ENCODE measurements around the gene DAPK1. TPM values are rescaled to one million over a fixed set of nuclear protein-coding genes. Genes with fewer than 3 reads are reported as not detected.

Gene DAPK1
- total RNA-seq, 1 donor from 2014 or later, result 17.8 TPM

DNA sequence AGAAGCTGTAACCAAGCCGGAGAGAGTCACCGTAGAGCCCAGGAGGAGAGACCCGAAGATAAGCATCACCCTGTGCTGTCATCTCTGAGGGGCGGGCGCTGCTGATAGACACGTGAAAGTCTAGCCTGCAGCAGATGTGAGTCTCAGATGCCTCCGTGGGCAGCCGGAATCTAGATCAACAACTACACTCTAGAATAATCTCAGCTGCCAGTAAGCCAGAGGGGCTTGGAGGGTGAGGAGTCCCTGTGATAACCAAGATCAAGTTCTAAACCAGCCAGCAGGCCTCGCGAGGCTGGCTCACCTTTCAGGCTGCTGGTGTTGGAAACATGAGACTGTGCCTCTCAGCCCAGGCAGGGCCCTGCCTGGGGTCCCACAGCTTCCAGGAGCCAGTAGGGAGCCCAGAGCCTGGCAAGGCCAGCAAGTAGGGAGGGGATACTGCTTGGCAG lies 54.1 kb downstream of the DAPK1 start:
- H3K27ac ChIP-seq, result no peak overlapping the region
- no peaks in the 10 kb centered on the region for H3K27me3 ChIP-seq
- TF ChIP-seq, protein P1, sequence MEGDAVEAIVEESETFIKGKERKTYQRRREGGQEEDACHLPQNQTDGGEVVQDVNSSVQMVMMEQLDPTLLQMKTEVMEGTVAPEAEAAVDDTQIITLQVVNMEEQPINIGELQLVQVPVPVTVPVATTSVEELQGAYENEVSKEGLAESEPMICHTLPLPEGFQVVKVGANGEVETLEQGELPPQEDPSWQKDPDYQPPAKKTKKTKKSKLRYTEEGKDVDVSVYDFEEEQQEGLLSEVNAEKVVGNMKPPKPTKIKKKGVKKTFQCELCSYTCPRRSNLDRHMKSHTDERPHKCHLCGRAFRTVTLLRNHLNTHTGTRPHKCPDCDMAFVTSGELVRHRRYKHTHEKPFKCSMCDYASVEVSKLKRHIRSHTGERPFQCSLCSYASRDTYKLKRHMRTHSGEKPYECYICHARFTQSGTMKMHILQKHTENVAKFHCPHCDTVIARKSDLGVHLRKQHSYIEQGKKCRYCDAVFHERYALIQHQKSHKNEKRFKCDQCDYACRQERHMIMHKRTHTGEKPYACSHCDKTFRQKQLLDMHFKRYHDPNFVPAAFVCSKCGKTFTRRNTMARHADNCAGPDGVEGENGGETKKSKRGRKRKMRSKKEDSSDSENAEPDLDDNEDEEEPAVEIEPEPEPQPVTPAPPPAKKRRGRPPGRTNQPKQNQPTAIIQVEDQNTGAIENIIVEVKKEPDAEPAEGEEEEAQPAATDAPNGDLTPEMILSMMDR (IDR thresholded peaks at IDR 0.05), result no peak
- no peak overlapping the region for H3K4me3 ChIP-seq
- intact Hi-C loops (cut with DNase I), result no loop called here
- no peaks in the 10 kb centered on the region for H3K36me3 ChIP-seq
- DNase-seq (ENCODE audit: low spot score in 2 of 2), result no peak
- H3K9me3 ChIP-seq, result no peaks in the 10 kb centered on the region
- H3K4me1 ChIP-seq, result no peaks in the 10 kb centered on the region

DNA sequence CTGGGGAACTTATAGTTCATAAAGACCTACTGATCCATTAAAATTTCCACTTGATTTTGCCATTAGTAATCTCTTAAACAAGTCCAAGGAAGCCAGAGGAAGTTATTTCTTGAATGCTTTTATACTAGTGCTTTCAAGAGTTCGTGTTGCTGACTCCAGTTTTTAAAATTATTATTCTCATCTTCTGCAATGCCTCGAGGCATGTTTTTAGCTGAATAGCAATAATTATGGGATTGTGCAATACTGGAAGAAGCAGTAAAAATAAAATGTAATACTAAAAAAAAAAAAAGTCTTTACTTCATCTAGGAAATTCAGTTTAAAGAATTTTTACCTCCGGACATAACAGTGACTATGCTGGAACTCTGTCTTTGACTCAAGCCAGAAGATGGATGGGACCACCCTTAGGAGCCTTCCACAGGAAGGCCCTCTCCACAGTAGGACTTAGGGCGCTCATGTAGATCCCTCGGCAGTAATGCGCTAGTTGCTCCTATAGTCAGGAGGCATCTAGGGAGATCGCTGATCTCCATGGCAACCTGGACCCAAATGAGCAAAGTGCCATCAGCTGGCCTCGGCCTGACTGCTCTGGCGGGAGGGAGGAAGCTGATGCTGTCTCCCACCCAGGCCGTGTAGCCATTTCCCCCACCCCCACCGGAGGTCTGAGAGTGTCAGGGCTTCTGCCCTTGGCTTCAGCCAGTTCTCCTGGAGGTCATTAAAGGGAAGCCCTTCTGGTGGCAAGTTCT lies 56.7 kb downstream of the DAPK1 start:
- Histone ChIP-seq H3K4me1 (no peaks in the 10 kb centered on the region), H3K27ac (peak overlapping the region; percentile 41 to 46), H3K9me3 (no peaks in the 10 kb centered on the region), H3K36me3 (no peaks in the 10 kb centered on the region), H3K27me3 (no peaks in the 10 kb centered on the region), H3K4me3 (no peak overlapping the region)
- DNase-seq (ENCODE audit: low spot score in 2 of 2), result no peak
- TF ChIP-seq, protein P1 (IDR thresholded peaks at IDR 0.05), result no peak
- intact Hi-C loops (cut with DNase I), result no loop called here

DNA sequence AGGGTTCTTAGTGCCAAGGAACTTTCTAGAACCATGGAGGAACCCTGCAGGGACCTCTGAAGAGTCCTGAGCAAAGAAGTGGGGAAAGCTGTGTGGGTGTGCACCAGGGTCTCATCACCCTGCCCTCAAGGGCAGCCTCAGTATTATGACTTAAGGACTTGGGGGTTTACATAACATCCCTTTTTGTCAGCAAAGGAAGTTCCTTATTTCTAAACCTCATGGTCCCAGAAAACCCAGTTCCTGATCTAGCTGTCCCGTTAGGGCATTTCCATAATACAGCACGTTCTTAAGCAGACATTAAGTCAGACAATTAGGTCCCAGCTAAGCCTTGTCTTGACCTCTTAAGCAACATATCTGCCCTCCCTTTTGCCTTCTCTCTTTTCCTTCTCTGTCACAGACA lies 57.3 kb downstream of the DAPK1 start:
- TF ChIP-seq, protein P1 (IDR thresholded peaks at IDR 0.05), result no peak
- Histone ChIP-seq H3K4me3 (no peak overlapping the region), H3K9me3 (no peaks in the 10 kb centered on the region), H3K27ac (peak overlapping the region in 1 of 2 donors; percentile 41), H3K27me3 (no peaks in the 10 kb centered on the region), H3K4me1 (no peaks in the 10 kb centered on the region), H3K36me3 (no peaks in the 10 kb centered on the region)
- intact Hi-C loops (cut with DNase I), result no loop called here
- no peak for DNase-seq (ENCODE audit: low spot score in 2 of 2)

DNA sequence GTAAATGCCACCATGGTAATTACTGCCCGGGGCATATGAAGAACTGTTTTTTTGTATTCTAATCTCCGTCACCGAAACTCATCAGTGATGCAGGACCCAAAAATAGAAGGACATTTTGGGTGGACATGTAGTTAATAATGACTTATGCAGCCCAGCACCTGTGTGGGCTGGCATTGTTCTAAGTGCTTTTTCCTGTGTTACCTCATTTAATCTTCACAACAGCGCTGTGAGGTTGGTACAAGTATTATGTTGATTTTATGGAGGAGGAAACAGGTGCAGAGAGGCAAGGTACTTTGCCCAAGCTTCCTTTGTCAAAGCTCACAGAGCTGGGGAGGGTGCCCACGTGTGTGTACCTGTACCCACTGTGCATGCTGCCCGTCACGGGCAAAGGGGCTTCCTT lies 58.4 kb downstream of the DAPK1 start:
- Histone ChIP-seq H3K4me3 (no peak overlapping the region), H3K4me1 (no peaks in the 10 kb centered on the region), H3K9me3 (no peaks in the 10 kb centered on the region), H3K27me3 (no peaks in the 10 kb centered on the region), H3K27ac (no peak overlapping the region), H3K36me3 (no peaks in the 10 kb centered on the region)
- intact Hi-C loops (cut with DNase I), result no loop called here
- no peak for DNase-seq (ENCODE audit: low spot score in 2 of 2)
- TF ChIP-seq, protein P1 (IDR thresholded peaks at IDR 0.05), result no peak

DNA sequence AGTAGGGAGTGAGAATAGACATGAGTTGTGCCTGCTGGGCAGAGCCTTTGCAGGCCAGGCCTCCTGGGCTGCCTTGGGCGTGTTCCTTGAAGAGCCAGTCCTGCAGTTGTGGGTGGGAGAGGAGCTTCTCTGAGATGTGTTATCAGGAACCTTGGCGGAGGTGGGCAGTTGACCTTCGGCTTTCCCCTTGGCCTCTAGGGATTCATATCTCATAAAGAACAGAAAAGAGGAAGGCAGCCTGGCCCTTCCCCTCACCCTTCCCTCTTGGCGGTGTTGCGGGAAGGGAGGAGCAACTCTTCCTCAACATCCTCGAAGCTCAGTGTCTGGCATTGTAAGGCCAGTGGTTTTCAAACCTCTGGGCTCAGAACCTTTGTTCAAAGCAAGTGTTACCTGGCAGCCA lies 59.2 kb downstream of the DAPK1 start:
- DNase-seq (ENCODE audit: low spot score in 2 of 2), result no peak
- Histone ChIP-seq H3K4me3 (no peak overlapping the region), H3K27me3 (no peaks in the 10 kb centered on the region), H3K36me3 (no peaks in the 10 kb centered on the region), H3K27ac (no peak overlapping the region), H3K4me1 (no peaks in the 10 kb centered on the region), H3K9me3 (no peaks in the 10 kb centered on the region)
- intact Hi-C loops (cut with DNase I), result no loop called here
- TF ChIP-seq, protein P1 (IDR thresholded peaks at IDR 0.05), result no peak
